ENCODE data around the gene RGCC.

DNA sequence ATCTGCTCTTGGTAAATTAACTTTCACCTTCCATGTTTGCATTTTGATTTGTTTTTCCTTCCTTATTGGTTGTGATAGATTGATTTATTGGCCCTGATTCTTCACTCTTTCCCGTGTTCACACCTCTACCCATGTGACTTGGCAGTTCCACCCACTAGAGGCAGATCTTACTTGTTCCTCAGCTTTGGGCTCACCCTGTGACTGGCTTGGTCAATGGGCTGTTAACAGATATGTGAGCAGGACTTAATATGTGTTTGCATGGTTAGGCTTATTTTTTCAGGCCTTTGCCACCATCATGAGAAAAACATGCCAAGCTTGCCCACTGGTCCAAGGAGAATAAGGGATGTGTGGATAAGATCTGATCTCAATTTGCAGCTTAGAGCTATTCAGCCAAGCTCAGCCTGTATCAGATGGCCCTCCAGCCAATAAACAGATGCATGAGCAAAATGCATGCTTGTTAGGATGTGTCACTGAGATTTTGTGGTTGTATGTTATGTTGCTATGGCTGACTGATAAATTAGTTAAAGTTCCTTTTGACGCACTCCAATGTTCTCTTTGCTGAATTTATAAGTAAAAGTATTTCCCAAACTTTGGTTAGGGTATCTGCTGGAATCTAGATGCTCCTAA lies 48.0 kb downstream of the RGCC start:
- TF ChIP-seq, protein P1, sequence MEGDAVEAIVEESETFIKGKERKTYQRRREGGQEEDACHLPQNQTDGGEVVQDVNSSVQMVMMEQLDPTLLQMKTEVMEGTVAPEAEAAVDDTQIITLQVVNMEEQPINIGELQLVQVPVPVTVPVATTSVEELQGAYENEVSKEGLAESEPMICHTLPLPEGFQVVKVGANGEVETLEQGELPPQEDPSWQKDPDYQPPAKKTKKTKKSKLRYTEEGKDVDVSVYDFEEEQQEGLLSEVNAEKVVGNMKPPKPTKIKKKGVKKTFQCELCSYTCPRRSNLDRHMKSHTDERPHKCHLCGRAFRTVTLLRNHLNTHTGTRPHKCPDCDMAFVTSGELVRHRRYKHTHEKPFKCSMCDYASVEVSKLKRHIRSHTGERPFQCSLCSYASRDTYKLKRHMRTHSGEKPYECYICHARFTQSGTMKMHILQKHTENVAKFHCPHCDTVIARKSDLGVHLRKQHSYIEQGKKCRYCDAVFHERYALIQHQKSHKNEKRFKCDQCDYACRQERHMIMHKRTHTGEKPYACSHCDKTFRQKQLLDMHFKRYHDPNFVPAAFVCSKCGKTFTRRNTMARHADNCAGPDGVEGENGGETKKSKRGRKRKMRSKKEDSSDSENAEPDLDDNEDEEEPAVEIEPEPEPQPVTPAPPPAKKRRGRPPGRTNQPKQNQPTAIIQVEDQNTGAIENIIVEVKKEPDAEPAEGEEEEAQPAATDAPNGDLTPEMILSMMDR (IDR thresholded peaks at IDR 0.05) = no peak
- TF ChIP-seq POLR2AphosphoS5 (IDR thresholded peaks at IDR 0.05) = no peak

All from breast epithelium (tissue), 3 donors.